GM10266 (cell line): Measurements from ENCODE around the gene TAF15.

Experiments
- DNase-seq: peaks from one replicate; pipeline ENCODE4 v3.0.0; 2012; ENCODE audit errors: extremely low spot score
- TF ChIP-seq, protein P1 (sequence below): IDR thresholded peaks from 2 replicates; pipeline ENCODE4 v1.5.1; 2012; ENCODE audit warnings: mild to moderate bottlenecking, low read depth; ENCODE audit not compliant: control insufficient read depth, insufficient read depth; ENCODE audit errors: missing control alignments

The TAF15 gene

GRCh38 chr17:35807371-35808144 lies 1.7 kb upstream of the TAF15 start:
- no peak for DNase-seq
- TF ChIP-seq, protein P1, sequence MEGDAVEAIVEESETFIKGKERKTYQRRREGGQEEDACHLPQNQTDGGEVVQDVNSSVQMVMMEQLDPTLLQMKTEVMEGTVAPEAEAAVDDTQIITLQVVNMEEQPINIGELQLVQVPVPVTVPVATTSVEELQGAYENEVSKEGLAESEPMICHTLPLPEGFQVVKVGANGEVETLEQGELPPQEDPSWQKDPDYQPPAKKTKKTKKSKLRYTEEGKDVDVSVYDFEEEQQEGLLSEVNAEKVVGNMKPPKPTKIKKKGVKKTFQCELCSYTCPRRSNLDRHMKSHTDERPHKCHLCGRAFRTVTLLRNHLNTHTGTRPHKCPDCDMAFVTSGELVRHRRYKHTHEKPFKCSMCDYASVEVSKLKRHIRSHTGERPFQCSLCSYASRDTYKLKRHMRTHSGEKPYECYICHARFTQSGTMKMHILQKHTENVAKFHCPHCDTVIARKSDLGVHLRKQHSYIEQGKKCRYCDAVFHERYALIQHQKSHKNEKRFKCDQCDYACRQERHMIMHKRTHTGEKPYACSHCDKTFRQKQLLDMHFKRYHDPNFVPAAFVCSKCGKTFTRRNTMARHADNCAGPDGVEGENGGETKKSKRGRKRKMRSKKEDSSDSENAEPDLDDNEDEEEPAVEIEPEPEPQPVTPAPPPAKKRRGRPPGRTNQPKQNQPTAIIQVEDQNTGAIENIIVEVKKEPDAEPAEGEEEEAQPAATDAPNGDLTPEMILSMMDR: no peak

DNA sequence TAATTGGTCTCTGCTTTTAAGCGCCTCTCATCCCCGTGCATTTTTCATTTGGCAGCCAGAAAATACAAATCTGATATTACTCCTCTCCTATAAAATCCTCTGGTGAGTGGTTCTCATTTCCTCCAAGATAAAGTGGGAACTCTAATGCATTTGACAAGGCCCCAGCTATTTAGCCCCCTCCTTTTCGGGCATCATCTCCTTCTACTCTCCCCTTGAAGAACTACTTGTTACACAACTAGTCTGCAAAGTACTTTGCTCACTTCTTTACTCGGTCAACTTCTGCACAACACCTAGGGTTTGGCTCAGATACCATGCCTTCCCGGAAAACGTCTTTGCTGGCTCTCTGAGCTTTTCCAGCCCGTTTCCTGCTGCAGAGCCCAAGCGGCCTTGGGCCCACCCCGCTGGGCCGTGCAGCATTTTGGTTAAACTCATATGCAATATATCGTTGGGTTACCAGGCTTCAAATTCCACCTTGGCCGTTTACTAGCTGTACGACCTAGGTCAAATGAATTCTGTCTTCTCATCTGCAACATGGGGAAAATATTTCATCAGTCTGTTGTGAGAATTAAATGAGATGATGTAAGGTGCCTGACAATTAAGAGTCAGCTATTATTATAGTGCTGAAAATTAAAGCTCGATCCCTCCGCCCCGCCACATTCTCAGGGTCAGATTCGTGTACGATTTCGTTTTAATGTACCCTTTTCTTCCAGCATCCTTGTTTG lies 883 bp upstream of the TAF15 start:
- DNase-seq: no peak
- TF ChIP-seq, protein P1: no peak

DNA sequence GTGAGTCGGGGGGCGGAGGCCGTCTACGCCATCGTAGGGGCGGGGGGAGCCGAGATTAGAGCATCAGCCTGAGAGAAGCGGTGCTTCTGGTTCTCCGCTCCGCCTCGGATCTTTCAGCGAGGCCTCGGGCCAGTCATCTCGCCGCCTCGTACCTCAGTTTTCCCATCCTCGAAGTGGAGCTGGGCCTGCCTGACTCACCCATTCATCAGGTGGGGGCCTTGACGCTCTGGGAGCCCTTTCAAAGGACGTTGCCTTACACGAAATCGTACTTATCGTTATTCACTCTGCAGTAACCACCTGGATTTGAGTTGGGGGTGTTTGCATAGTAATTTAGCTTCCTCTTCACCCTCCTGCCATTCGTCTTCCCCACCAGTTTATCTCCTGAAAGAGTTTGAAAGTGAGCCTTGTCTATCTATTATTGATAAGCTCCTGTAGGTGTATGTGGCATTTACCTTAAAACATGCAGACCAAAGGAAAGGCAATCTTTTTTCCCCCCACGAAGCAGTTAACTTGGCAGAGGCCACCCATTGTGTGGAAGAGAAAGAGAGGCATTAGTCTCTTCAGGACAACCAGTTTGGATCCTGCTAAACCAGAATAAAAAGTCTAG lies 674 bp downstream of the TAF15 start:
- DNase-seq: no peak
- TF ChIP-seq, protein P1: no peak

- TF ChIP-seq, protein P1: no peak
- no peak for DNase-seq
Observed at GRCh38 chr17:35811759-35812158, 2.5 kb downstream of the TAF15 start.

- DNase-seq: no peak
- TF ChIP-seq, protein P1: no peak
Observed at GRCh38 chr17:35812456-35812855, 3.2 kb downstream of the TAF15 start.

DNA sequence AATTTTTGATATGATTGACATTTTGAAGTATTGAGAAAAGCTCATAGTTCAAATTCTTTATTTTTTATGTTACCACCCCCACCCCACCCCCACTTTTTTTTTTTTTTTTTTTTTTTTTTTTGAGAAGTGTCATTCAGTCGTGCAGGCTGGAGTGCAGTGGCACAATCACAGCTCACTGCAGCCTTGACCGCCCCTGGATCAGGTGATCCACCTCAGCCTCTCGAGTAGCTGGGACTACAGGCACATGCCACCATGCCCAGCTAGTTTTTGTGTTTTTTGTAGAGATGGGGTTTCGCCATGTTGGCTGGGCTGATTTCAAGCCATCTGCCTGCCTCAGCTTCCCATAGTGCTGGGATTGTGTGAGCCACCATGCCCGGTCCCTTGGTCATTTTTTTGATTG lies 7.4 kb downstream of the TAF15 start:
- TF ChIP-seq, protein P1: no peak

More for the DNA sequence above, 7.4 kb downstream of the TAF15 start:
- DNase-seq: no peak
